ENCODE measurements around the gene POFUT2. TPM values are rescaled to one million over a fixed set of nuclear protein-coding genes. Genes with fewer than 3 reads are reported as not detected.

The POFUT2 gene
- total and polyA plus RNA-seq, 2 donors from 2014 or later = 18.3 to 30.2 TPM

GRCh38 chr21:45300786-45301520 lies 13.3 kb upstream of the POFUT2 start:
- Histone ChIP-seq H3K27me3 (ENCODE audit: control insufficient read depth, insufficient read depth, low read length) (no peaks in the 10 kb centered on the region), H3K9me3 (ENCODE audit: control insufficient read depth in 2 of 3, insufficient read depth in 1 of 3, low read length in 3 of 3) (no peaks in the 10 kb centered on the region), H3K4me3 (ENCODE audit: low read length in 3 of 3) (no peak overlapping the region), H3K36me3 (ENCODE audit: control insufficient read depth in 2 of 3, insufficient read depth in 3 of 3, low read length in 3 of 3) (no peaks in the 10 kb centered on the region), H3K9ac (ENCODE audit: low read length in 3 of 3) (no peak overlapping the region), H3K4me1 (ENCODE audit: control insufficient read depth in 2 of 3, insufficient read depth in 2 of 3, low read depth in 1 of 3, low read length in 3 of 3) (peaks cover 0 to 5% (median 0%) of the 10 kb centered on the region in 3 donors), H3K27ac (ENCODE audit: low read depth in 2 of 2, low read length in 2 of 2) (peak overlapping the region; percentile 66 to 77)
- intact Hi-C loops (cut with DNase I) = no loop called here
- DNase-seq (peak in 1 of 5 donors; percentile 74), FAIRE-seq (no peak)
- TF ChIP-seq, protein P1, sequence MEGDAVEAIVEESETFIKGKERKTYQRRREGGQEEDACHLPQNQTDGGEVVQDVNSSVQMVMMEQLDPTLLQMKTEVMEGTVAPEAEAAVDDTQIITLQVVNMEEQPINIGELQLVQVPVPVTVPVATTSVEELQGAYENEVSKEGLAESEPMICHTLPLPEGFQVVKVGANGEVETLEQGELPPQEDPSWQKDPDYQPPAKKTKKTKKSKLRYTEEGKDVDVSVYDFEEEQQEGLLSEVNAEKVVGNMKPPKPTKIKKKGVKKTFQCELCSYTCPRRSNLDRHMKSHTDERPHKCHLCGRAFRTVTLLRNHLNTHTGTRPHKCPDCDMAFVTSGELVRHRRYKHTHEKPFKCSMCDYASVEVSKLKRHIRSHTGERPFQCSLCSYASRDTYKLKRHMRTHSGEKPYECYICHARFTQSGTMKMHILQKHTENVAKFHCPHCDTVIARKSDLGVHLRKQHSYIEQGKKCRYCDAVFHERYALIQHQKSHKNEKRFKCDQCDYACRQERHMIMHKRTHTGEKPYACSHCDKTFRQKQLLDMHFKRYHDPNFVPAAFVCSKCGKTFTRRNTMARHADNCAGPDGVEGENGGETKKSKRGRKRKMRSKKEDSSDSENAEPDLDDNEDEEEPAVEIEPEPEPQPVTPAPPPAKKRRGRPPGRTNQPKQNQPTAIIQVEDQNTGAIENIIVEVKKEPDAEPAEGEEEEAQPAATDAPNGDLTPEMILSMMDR (IDR thresholded peaks at IDR 0.05; ENCODE audit: borderline replicate concordance, extremely low read depth, insufficient read depth) = no peak

DNA sequence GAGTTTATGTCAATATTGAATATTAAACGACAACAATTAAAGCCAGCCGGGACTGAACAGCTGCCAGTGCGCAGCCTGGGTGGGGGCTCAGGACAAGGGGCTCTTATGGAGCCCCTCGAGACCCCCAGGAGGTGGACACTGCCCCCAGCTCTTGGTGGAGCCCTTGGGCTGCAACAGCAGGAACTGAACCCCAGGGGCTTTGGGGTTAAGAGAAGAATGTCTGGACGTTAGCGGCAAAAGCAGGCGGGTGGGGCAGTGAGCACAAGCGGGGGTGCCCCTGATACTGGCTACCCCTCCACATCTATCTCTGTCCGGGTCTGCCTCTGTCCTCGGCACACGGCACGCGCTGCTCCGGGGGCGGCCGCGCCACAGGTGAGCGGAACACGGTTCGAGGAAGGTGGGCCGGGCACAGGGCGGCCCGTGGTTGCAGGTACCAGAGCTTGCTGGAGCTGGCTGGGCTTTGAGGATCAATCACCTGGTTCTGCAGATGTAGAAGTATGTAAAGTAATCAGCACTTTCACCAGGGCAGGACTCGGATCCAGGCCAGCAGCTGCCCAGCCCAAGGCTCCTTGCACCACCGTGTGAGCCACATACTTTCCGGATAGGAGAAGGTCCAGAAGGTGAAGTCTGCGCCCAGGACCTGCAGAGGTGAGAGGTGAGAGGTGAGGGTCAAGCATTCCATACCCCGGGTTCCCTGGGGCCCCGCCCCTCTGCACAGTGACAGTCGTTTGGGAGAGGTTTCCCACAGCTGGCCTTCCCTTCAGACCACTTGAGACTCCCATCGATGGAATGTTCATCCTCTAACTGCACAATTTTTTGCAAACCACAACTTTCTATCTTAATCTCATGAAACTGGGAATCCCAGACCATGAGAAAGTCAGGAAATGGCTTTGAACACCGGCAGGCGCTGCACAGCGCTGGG lies 12.4 kb upstream of the POFUT2 start:
- H3K9ac ChIP-seq (ENCODE audit: low read length in 3 of 3) = no peak overlapping the region
- TF ChIP-seq, protein P1 (IDR thresholded peaks at IDR 0.05; ENCODE audit: borderline replicate concordance, extremely low read depth, insufficient read depth) = no peak

DNA sequence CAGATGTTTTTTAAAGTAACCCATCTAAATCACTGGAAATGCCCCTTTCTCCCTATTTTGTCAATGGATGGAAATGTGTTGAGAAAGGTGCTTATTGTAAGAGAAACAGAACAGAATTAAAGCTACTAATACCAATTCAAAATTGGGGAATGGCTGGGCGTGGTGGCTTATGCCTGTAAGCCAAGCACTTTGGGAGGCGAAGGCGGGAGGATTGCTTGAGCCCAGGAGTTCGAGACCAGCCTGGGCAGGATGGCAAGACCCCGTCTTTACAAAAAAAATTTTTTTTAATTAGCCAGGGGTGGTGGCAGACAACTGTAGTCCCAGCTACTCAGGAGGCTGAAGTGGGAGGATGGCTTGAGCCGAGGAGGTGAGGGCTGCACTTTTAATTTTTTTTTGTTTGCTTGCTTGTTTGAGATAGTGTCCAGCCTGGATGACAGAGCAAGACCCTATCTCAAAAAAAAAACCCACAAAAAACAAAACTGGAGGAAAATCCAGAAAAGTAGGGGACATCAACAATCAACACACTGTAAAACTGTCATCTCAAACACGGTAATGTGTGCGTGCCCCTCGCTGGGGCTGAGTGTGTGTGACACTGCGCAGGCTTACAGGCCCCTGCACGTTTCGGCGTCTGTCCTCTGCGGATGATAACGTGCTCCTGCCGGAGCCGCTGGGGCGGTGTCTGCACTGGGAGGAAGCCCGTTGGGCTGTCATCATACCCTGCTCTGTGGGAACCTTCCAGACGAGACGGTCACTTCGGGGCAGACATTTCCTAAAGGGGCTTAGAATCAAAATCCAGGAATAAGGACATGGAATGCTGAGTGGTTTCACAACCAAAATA lies 11.6 kb upstream of the POFUT2 start:
- Histone ChIP-seq H3K27ac (ENCODE audit: low read depth in 2 of 2, low read length in 2 of 2) (peak overlapping the region in 1 of 2 donors; percentile 4), H3K4me3 (ENCODE audit: low read length in 3 of 3) (no peak overlapping the region), H3K4me1 (ENCODE audit: control insufficient read depth in 2 of 3, insufficient read depth in 2 of 3, low read depth in 1 of 3, low read length in 3 of 3) (peaks cover 0 to 14% (median 8%) of the 10 kb centered on the region in 3 donors), H3K9ac (ENCODE audit: low read length in 3 of 3) (no peak overlapping the region), H3K27me3 (ENCODE audit: control insufficient read depth, insufficient read depth, low read length) (no peaks in the 10 kb centered on the region), H3K36me3 (ENCODE audit: control insufficient read depth in 2 of 3, insufficient read depth in 3 of 3, low read length in 3 of 3) (no peaks in the 10 kb centered on the region), H3K9me3 (ENCODE audit: control insufficient read depth in 2 of 3, insufficient read depth in 1 of 3, low read length in 3 of 3) (no peaks in the 10 kb centered on the region)
- intact Hi-C loops (cut with DNase I) = no loop called here
- FAIRE-seq = no peak
- DNase-seq = peak in 1 of 5 donors; percentile 80
- TF ChIP-seq, protein P1 (IDR thresholded peaks at IDR 0.05; ENCODE audit: borderline replicate concordance, extremely low read depth, insufficient read depth) = no peak

More for the DNA sequence above, 12.4 kb upstream of the POFUT2 start:
- H3K4me3 ChIP-seq (ENCODE audit: low read length in 3 of 3) = no peak overlapping the region
- H3K27me3 ChIP-seq (ENCODE audit: control insufficient read depth, insufficient read depth, low read length) = no peaks in the 10 kb centered on the region
- H3K9me3 ChIP-seq (ENCODE audit: control insufficient read depth in 2 of 3, insufficient read depth in 1 of 3, low read length in 3 of 3) = no peaks in the 10 kb centered on the region
- no peak overlapping the region for H3K27ac ChIP-seq (ENCODE audit: low read depth in 2 of 2, low read length in 2 of 2)
- H3K4me1 ChIP-seq (ENCODE audit: control insufficient read depth in 2 of 3, insufficient read depth in 2 of 3, low read depth in 1 of 3, low read length in 3 of 3) = peaks cover 0 to 8% (median 4%) of the 10 kb centered on the region in 3 donors
- intact Hi-C loops (cut with DNase I) = no loop called here
- FAIRE-seq = no peak
- no peaks in the 10 kb centered on the region for H3K36me3 ChIP-seq (ENCODE audit: control insufficient read depth in 2 of 3, insufficient read depth in 3 of 3, low read length in 3 of 3)
- peak in 1 of 5 donors; percentile 55 for DNase-seq
